ENCODE measurements around the gene TIGAR.

DNA sequence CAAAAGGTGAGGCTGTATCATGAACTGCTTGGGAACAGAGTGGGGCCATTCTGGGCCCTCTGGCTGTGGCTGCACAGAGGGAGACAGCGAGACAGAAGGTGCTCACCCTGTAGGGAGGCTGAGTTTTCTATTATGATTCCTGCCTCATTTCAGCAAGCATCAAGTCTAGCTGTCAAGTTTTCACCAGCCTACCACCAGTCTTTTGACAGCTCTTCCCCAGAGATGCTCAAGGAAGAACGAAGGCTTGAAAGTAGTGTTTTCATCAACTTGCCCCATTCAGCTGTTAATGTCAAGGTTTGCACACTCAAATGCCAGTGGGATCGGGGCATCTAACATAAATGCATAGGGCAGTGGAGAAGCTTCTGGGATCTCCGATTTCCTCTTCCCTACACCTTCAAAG lies 48.5 kb downstream of the TIGAR start:
- no peak for TF ChIP-seq GATA3 (IDR thresholded peaks at IDR 0.05; ENCODE audit: low read depth, low read length)
- TF ChIP-seq GATA2 (IDR thresholded peaks at IDR 0.05; ENCODE audit: low read depth, low read length) = no peak

All from SH-SY5Y (cell line).